Astrocyte (in vitro differentiated cells and primary cell): ENCODE measurements around the gene GPC2. TPM values are rescaled to one million over a fixed set of nuclear protein-coding genes. Genes with fewer than 3 reads are reported as not detected.

ENCODE experiments used
- DNase-seq: peaks from one replicate; pipeline ENCODE4 v3.0.0-alpha.2; 2010; ENCODE audit warnings: low read depth
- FAIRE-seq: peaks from 2 replicates; lab custom pipeline; 2011; peaks lifted over from hg19 to GRCh38; lab: Jason Lieb, UNC
- H2AFZ ChIP-seq: 2 replicates; pipeline ENCODE4 v1.6.0; 2012; ENCODE audit warnings: low read depth, low read length, inconsistent platforms
- H3K27ac ChIP-seq: 2 replicates; pipeline ENCODE4 v1.5.1; 2011; ENCODE audit warnings: low read depth, low read length, inconsistent platforms
- H3K27me3 ChIP-seq: 2 replicates; pipeline ENCODE4 v1.6.0; 2011; ENCODE audit warnings: low read length, inconsistent platforms; ENCODE audit not compliant: insufficient read depth
- H3K36me3 ChIP-seq: 2 replicates; pipeline ENCODE4 v1.5.1; 2011; ENCODE audit warnings: low read length, inconsistent platforms; ENCODE audit not compliant: insufficient read depth
- H3K4me1 ChIP-seq: 2 replicates; pipeline ENCODE4 v1.5.1; 2011; ENCODE audit warnings: low read length, inconsistent platforms; ENCODE audit not compliant: insufficient read depth
- H3K4me2 ChIP-seq: 2 replicates; pipeline ENCODE4 v1.6.0; 2012; ENCODE audit warnings: low read length, inconsistent platforms
- H3K4me3 ChIP-seq: 2 replicates; pipeline ENCODE4 v1.5.1; 2011; ENCODE audit warnings: low read depth, mild to moderate bottlenecking, low read length, inconsistent platforms; ENCODE audit not compliant: insufficient read depth
- H3K79me2 ChIP-seq: 2 replicates; pipeline ENCODE4 v1.6.0; 2012; ENCODE audit warnings: mild to moderate bottlenecking, low read length, inconsistent platforms; ENCODE audit not compliant: insufficient read depth
- H3K9ac ChIP-seq: 2 replicates; pipeline ENCODE4 v1.6.0; 2012; ENCODE audit warnings: mild to moderate bottlenecking, low read length, inconsistent platforms
- H3K9me3 ChIP-seq: 2 replicates; pipeline ENCODE4 v1.5.1; 2012; ENCODE audit warnings: low read depth, mild to moderate bottlenecking, low read length, inconsistent platforms; ENCODE audit not compliant: insufficient read depth
- H4K20me1 ChIP-seq: 2 replicates; pipeline ENCODE4 v1.6.0; 2012; ENCODE audit warnings: low read length, inconsistent platforms; ENCODE audit not compliant: insufficient read depth
- H3K27ac Mint-ChIP-seq: one replicate; pipeline ENCODE4 v1.8.0; 2021; ENCODE audit warnings: mild to moderate bottlenecking, mixed read lengths; ENCODE audit not compliant: unreplicated experiment
- H3K27me3 Mint-ChIP-seq: one replicate; pipeline ENCODE4 v1.8.0; 2021; ENCODE audit warnings: low read depth, mixed read lengths; ENCODE audit not compliant: unreplicated experiment
- H3K36me3 Mint-ChIP-seq: one replicate; pipeline ENCODE4 v1.8.0; 2021; ENCODE audit warnings: low read depth, mixed read lengths; ENCODE audit not compliant: unreplicated experiment
- H3K4me1 Mint-ChIP-seq: one replicate; pipeline ENCODE4 v1.8.0; 2021; ENCODE audit warnings: low read depth, mixed read lengths; ENCODE audit not compliant: unreplicated experiment
- H3K4me3 Mint-ChIP-seq: one replicate; pipeline ENCODE4 v1.8.0; 2021; ENCODE audit warnings: mild to moderate bottlenecking, moderate library complexity, mixed read lengths; ENCODE audit not compliant: unreplicated experiment
- H3K9me3 Mint-ChIP-seq: one replicate; pipeline ENCODE4 v1.8.0; 2021; ENCODE audit warnings: mild to moderate bottlenecking, mixed read lengths; ENCODE audit not compliant: unreplicated experiment
- CTCF ChIP-seq: IDR thresholded peaks from 2 replicates; pipeline ENCODE4 v1.5.1; 2011; ENCODE audit warnings: low read depth, mild to moderate bottlenecking, inconsistent platforms, low read length, moderate library complexity; ENCODE audit not compliant: insufficient read depth
- EZH2 ChIP-seq: IDR thresholded peaks from 2 replicates; pipeline ENCODE4 v1.6.1; 2012; ENCODE audit warnings: mild to moderate bottlenecking, low read length, inconsistent platforms; ENCODE audit not compliant: insufficient read depth
- total RNA-seq: library from RNA; stranded (reverse); gene quantifications from 2 replicates; pipeline ENCODE4 v1.2.1, GENCODE V29; 2021

GPC2 gene
- total RNA-seq, 1 donor from 2014 or later: 7.6 TPM

- no peaks in the 10 kb centered on the region for H3K4me1 Mint-ChIP-seq
- H2AFZ ChIP-seq: peak within 1 kb of the TSS; percentile 98
- peak; percentile 86 for DNase-seq
These were observed 50.0 kb downstream of the GPC2 start, which contains the start of gene MBLAC1 for GRCh38 chr7:100126931-100127865. Gene MBLAC1 (plus strand): TSS chr7:100126967. CDS start chr7:100127396, 429 bp downstream.

DNA sequence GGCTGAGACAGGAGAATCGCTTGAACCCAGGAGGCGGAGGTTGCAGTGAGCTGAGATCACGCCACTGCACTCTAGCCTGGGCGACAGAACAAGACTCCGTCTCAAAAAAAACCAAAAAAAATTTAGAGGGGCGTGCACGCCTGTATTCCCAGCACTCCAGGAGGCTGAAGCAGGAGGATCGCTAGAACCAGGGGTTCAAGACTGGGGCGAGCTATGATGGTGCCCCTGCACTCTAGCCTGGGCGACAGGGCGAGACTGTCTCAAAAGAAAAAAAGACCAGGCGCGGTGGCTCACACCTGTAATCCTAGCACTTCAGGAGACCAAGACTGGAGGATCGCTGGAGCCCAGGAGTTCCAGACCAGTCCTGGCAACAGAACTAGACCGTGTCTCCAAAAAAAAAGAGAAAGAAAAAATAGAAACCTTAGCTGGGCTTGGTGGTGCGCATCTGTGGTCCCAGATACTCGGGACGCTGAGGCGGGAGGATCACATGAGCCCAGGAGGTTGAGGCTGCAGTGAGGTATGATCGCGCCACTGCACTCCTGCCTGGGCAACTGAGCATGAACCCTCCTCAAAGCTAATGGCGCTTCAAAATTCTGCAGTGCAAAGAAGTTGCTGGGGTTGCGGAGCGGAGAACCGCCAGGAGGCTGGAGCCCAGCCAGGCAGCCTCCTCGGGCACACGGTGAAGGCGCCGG is 50.8 kb downstream of the GPC2 start:
- H3K36me3 Mint-ChIP-seq: peaks cover 6% of the 10 kb centered on the region
- peak overlapping the region; percentile 98 for H3K4me3 Mint-ChIP-seq
- peaks cover 5% of the 10 kb centered on the region for H3K79me2 ChIP-seq
- H3K9ac ChIP-seq: peak overlapping the region; percentile 95
- no peaks in the 10 kb centered on the region for H3K9me3 ChIP-seq
- H3K27ac ChIP-seq: peak overlapping the region; percentile 95
- H3K27me3 Mint-ChIP-seq: peaks cover 4% of the 10 kb centered on the region
- peak overlapping the region; percentile 99 for H3K27ac Mint-ChIP-seq
- H3K4me1 Mint-ChIP-seq: no peaks in the 10 kb centered on the region
- H4K20me1 ChIP-seq: no peaks in the 10 kb centered on the region
- peaks cover 19% of the 10 kb centered on the region for H3K4me1 ChIP-seq
- H3K4me2 ChIP-seq: peak overlapping the region; percentile 99
- H3K36me3 ChIP-seq: peaks cover 2% of the 10 kb centered on the region
- H3K9me3 Mint-ChIP-seq: no peaks in the 10 kb centered on the region
- DNase-seq: no peak
- H3K27me3 ChIP-seq: no peaks in the 10 kb centered on the region
- H3K4me3 ChIP-seq: peak overlapping the region; percentile 94
- peak overlapping the region; percentile 98 for H2AFZ ChIP-seq
- TF ChIP-seq EZH2: no peak
- no peak for TF ChIP-seq CTCF
- no peak for FAIRE-seq

More at GRCh38 chr7:100126931-100127865, 50.0 kb downstream of the GPC2 start, which contains the start of gene MBLAC1:
- peak within 1 kb of the TSS; percentile 95 for H3K9ac ChIP-seq
- H3K27ac ChIP-seq: peak within 1 kb of the TSS; percentile 95
- no peak for TF ChIP-seq CTCF
- no peak for TF ChIP-seq EZH2
- no peaks in the 10 kb centered on the region for H3K9me3 Mint-ChIP-seq
- peaks cover 19% of the 10 kb centered on the region for H3K4me1 ChIP-seq
- no peak for FAIRE-seq
- H3K4me3 Mint-ChIP-seq: peak within 1 kb of the TSS; percentile 98
- peak within 1 kb of the TSS; percentile 94 for H3K4me3 ChIP-seq
- no peaks in the 10 kb centered on the region for H3K9me3 ChIP-seq
- no peaks in the 10 kb centered on the region for H3K27me3 ChIP-seq
- H3K27ac Mint-ChIP-seq: peak within 1 kb of the TSS; percentile 99
- H3K79me2 ChIP-seq: peaks cover 5% of the 10 kb centered on the region
- H4K20me1 ChIP-seq: no peaks in the 10 kb centered on the region
- peaks cover 4% of the 10 kb centered on the region for H3K27me3 Mint-ChIP-seq
- peak within 1 kb of the TSS; percentile 99 for H3K4me2 ChIP-seq
- H3K36me3 Mint-ChIP-seq: peaks cover 6% of the 10 kb centered on the region
- H3K36me3 ChIP-seq: peaks cover 2% of the 10 kb centered on the region
